Type B pancreatic cell (in vitro differentiated cells): Measurements from ENCODE around the gene DNAH2. TPM values are rescaled to one million over a fixed set of nuclear protein-coding genes. Genes with fewer than 3 reads are reported as not detected.

Experiments
- DNase-seq: peaks from one replicate; pipeline ENCODE4 v3.0.0; 2021; ENCODE audit warnings: mixed read lengths; ENCODE audit not compliant: unreplicated experiment; ENCODE audit errors: extremely low spot score
- H3K27ac Mint-ChIP-seq: 2 replicates; pipeline ENCODE4 v1.8.0; 2021; ENCODE audit warnings: mild to moderate bottlenecking, mixed read lengths
- H3K27me3 Mint-ChIP-seq: 2 replicates; pipeline ENCODE4 v1.8.0; 2021; ENCODE audit warnings: mixed read lengths
- H3K36me3 Mint-ChIP-seq: 2 replicates; pipeline ENCODE4 v1.8.0; 2021; ENCODE audit warnings: mixed read lengths
- H3K4me1 Mint-ChIP-seq: one replicate; pipeline ENCODE4 v1.8.0; 2021; ENCODE audit warnings: mixed read lengths; ENCODE audit not compliant: unreplicated experiment
- H3K4me3 Mint-ChIP-seq: 2 replicates; pipeline ENCODE4 v1.8.0; 2021; ENCODE audit warnings: mild to moderate bottlenecking, mixed read lengths
- H3K9me3 Mint-ChIP-seq: 2 replicates; pipeline ENCODE4 v1.8.0; 2021; ENCODE audit warnings: mixed read lengths
- total RNA-seq: library from RNA; stranded (reverse); gene quantifications from 2 replicates; pipeline ENCODE4 v1.2.1, GENCODE V29; 2021; ENCODE audit warnings: low replicate concordance
- TF ChIP-seq, protein P1 (sequence below): fragments of 200-600 bp; sonication (generic); conservative IDR thresholded peaks from 2 replicates; pipeline ENCODE4 v1.5.0; 2021; ENCODE audit warnings: antibody characterized with exemption, mild to moderate bottlenecking

DNAH2 gene
- total RNA-seq, 1 donor from 2014 or later = 1.0 TPM

DNA sequence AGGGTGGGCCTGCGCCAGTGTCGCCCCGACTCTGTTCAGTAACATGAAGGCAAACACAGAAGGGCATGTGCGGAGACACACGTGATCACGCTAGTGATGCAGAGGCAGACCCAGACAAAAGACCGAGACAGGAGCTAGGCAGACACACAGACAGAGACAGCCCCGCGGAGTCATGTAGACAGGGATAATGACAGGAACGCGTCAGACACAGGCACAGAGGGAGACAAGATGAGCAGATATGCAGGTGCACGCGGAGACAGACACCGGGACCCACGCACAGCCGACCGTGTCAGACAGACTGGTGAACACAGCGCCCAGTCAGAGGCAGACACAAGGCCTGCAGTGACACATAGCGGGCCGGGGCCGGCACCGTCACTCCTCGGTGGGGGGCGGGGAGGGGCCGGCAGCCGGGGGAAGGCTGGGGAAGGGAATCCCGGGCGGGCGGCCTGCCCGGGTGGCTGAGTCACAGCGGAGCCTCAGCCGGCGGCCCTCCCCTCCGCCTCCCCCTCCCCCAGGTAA, 123.9 kb downstream of the DNAH2 start:
- TF ChIP-seq, protein P1, sequence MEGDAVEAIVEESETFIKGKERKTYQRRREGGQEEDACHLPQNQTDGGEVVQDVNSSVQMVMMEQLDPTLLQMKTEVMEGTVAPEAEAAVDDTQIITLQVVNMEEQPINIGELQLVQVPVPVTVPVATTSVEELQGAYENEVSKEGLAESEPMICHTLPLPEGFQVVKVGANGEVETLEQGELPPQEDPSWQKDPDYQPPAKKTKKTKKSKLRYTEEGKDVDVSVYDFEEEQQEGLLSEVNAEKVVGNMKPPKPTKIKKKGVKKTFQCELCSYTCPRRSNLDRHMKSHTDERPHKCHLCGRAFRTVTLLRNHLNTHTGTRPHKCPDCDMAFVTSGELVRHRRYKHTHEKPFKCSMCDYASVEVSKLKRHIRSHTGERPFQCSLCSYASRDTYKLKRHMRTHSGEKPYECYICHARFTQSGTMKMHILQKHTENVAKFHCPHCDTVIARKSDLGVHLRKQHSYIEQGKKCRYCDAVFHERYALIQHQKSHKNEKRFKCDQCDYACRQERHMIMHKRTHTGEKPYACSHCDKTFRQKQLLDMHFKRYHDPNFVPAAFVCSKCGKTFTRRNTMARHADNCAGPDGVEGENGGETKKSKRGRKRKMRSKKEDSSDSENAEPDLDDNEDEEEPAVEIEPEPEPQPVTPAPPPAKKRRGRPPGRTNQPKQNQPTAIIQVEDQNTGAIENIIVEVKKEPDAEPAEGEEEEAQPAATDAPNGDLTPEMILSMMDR = peak; percentile 25
- Mint-ChIP-seq H3K4me1 (peaks cover 43% of the 10 kb centered on the region), H3K27me3 (no peaks in the 10 kb centered on the region), H3K27ac (peak overlapping the region; percentile 98), H3K36me3 (peaks cover 9% of the 10 kb centered on the region), H3K9me3 (no peaks in the 10 kb centered on the region), H3K4me3 (peak overlapping the region; percentile 96)
- no peak for DNase-seq

DNA sequence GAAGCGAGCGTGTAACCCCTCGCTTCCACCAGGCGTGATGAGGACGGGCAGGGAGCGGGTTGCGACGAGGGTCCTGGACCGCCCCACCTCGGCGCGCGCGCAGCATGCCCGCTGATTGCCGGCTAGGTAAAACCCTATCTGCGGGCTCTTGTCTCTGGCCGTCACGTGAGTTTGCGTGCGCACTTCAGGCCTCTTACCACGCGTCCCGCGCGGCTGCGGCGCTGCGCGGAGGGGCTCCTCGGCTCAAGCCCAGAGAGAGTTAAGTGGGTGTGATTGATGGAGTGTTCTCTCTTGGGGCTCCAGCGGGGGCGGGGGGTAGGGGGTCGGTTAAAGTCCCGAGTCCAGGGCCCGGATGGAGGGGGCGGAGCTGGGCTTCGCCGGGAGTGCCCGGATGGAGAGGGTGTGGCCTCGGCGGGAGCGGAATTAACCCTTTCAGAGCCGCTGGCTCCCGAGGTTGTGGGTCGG, 124.4 kb downstream of the DNAH2 start:
- Mint-ChIP-seq H3K4me3 (peak overlapping the region; percentile 98), H3K36me3 (peaks cover 9% of the 10 kb centered on the region), H3K27me3 (no peaks in the 10 kb centered on the region), H3K9me3 (no peaks in the 10 kb centered on the region), H3K4me1 (peaks cover 41% of the 10 kb centered on the region), H3K27ac (peak overlapping the region; percentile 98)
- DNase-seq = peak; percentile 94
- TF ChIP-seq, protein P1 = no peak

DNA sequence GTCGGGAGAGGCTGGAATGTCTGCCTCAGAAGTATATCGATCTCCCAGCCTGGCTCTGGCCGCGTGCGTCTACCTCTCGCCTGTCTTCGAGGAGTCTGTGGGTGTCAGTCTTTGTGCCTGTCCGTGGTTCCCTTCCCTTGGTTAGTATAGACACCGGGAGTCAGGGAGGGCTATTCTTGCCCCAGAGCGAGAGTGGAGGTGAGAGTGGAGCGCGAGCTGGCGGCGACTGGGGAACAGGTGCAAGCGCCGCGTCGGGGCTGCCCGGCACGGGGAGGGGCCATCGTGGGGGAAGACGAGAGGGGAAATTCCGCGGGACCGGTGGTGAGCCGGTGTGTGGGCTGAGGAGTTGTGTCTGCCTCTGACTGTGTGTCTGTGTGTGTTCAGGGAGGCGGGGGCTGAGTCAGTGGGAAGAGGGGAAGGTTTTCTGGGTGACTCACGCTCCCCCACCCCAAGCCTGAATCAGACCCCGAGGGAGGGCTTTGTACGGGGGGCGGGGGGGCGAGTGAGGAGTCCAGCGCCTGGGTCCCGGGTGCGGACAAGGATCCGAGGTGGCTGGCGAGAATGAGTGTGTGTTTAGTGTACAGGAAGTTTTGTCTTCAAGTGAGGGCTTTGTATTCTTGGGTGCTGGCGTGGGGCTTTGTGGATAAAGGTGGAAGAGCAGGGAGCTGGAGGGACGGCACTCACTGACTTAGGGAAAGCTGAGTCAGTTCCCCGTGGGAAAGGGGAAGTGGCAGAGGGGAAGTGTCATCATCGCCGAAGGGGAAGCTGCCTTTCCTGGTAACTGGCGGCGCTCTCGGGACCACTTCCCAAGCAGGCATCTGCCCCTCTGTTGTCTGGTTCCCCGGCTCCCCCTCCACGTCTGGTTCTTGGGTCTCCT, 125.1 kb downstream of the DNAH2 start:
- H3K27ac Mint-ChIP-seq = peak overlapping the region; percentile 98
- H3K36me3 Mint-ChIP-seq = peaks cover 9% of the 10 kb centered on the region
- H3K4me1 Mint-ChIP-seq = peaks cover 34% of the 10 kb centered on the region
- H3K27me3 Mint-ChIP-seq = no peaks in the 10 kb centered on the region
- DNase-seq = no peak
- TF ChIP-seq, protein P1 = no peak
- peak overlapping the region; percentile 98 for H3K4me3 Mint-ChIP-seq
- H3K9me3 Mint-ChIP-seq = no peaks in the 10 kb centered on the region

DNA sequence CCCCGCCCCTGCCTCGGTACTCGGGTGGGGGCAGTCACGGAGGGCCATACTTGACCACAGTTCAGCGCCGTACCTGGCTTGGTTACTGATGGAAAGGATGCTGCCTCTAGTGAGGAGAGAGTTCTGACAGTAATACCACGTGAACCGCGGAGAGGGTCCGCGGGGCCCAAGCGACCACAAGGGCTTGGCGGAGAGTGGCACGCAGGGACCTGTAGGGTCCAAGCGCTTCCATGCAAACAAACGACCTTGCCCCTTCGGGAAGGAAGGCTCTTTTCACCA, 125.7 kb downstream of the DNAH2 start:
- TF ChIP-seq, protein P1 = no peak
- Mint-ChIP-seq H3K4me3 (peak overlapping the region; percentile 98), H3K36me3 (peaks cover 9% of the 10 kb centered on the region), H3K27ac (peak overlapping the region; percentile 98), H3K9me3 (no peaks in the 10 kb centered on the region), H3K4me1 (peaks cover 32% of the 10 kb centered on the region), H3K27me3 (no peaks in the 10 kb centered on the region)
- no peak for DNase-seq

DNA sequence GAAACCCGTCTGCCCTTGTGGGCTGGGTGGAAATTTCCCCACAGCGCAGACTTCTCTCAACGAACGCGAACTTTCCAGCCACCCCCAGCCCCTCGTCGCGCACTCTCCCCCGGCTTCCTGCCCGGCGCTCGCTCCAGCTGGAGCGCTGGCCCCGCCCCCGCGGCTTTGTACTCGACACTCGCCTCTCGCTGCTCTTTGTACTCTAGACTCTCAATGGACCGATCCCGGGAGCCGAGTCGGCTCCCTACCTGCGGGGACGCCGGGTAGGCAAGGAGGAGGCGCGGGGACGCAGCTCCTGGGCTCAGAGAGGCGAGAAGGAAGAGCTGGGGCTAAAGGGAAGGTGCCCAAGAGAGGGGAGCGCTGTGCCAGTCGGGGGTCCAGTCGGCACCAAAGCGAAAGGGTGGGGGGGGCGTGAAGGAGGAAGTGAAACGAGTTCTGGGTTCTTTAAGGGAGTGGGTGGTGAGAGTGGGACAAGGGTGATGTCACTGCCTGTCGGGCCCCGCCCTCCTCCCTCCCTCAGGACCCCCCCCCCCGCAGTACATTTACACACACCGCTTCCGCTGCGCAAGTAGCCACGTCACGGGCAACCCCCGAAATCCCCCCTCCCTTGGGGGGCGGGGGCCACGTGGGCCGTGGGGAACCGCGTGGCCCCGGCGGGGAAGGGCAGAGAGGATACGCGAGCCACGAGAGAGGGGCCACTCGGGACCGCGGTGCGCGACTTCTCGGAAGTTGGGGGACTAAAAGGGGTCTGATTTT, 126.2 kb downstream of the DNAH2 start:
- Mint-ChIP-seq H3K9me3 (no peaks in the 10 kb centered on the region), H3K27ac (peak overlapping the region; percentile 98), H3K27me3 (no peaks in the 10 kb centered on the region), H3K4me1 (peaks cover 28% of the 10 kb centered on the region), H3K36me3 (peaks cover 9% of the 10 kb centered on the region), H3K4me3 (peak overlapping the region; percentile 98)
- TF ChIP-seq, protein P1 = no peak
- no peak for DNase-seq
